Nephron progenitor cell (in vitro differentiated cells): ENCODE results near the gene PPTC7.
A peak's percentile ranks its signal among the peaks of the same experiment; 100 is the strongest.
"Not testable (repeated sequence)": the region's sequence is repeated elsewhere in the genome, so short reads cannot be mapped to it uniquely, and the experiment has no call there.

Experiments
- DNase-seq: peaks from one replicate; pipeline ENCODE4 v3.0.0; 2021
- H3K27ac Mint-ChIP-seq: 2 replicates; pipeline ENCODE4 v1.8.0; 2021; ENCODE audit warnings: mild to moderate bottlenecking, moderate library complexity, mixed read lengths
- H3K27me3 Mint-ChIP-seq: 2 replicates; pipeline ENCODE4 v1.8.0; 2021; ENCODE audit warnings: mild to moderate bottlenecking, low read depth, mixed read lengths; ENCODE audit not compliant: poor library complexity
- H3K36me3 Mint-ChIP-seq: 2 replicates; pipeline ENCODE4 v1.8.0; 2021; ENCODE audit warnings: low read depth, mixed read lengths
- H3K4me1 Mint-ChIP-seq: 2 replicates; pipeline ENCODE4 v1.8.0; 2021; ENCODE audit warnings: mixed read lengths
- H3K4me3 Mint-ChIP-seq: 2 replicates; pipeline ENCODE4 v1.8.0; 2021; ENCODE audit warnings: mild to moderate bottlenecking, moderate library complexity, mixed read lengths
- H3K9me3 Mint-ChIP-seq: 2 replicates; pipeline ENCODE4 v1.8.0; 2021; ENCODE audit warnings: mild to moderate bottlenecking, moderate library complexity, mixed read lengths
- TF ChIP-seq, protein P1 (sequence below): fragments of 200-600 bp; sonication (generic); IDR thresholded peaks from 2 replicates; pipeline ENCODE4 v1.5.0; 2021; ENCODE audit warnings: antibody characterized with exemption

PPTC7 gene

DNA sequence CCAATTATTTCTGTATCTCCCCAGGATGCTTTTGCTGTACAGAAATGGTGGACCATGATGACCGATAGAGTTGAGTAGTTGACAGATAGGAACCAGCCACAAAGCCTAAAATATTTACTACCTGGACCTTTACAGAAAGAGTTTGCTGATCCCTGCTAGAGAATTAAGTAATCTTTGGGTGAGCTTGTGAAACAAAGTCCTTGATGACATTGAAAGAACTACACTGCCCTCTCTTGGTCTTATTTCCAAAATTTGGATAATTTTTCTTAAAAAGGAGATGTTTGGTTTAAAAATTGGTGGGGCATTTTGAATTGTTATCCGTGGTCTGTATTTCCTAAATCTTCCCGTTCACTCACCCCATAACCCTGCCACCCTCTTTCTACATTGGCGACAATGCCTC is 17.1 kb upstream of the PPTC7 start:
- Mint-ChIP-seq H3K27me3 (peaks cover 22% of the 10 kb centered on the region), H3K9me3 (no peaks in the 10 kb centered on the region), H3K4me3 (no peak overlapping the region), H3K36me3 (no peaks in the 10 kb centered on the region), H3K27ac (no peak overlapping the region), H3K4me1 (no peaks in the 10 kb centered on the region)
- no peak for DNase-seq
- TF ChIP-seq, protein P1, sequence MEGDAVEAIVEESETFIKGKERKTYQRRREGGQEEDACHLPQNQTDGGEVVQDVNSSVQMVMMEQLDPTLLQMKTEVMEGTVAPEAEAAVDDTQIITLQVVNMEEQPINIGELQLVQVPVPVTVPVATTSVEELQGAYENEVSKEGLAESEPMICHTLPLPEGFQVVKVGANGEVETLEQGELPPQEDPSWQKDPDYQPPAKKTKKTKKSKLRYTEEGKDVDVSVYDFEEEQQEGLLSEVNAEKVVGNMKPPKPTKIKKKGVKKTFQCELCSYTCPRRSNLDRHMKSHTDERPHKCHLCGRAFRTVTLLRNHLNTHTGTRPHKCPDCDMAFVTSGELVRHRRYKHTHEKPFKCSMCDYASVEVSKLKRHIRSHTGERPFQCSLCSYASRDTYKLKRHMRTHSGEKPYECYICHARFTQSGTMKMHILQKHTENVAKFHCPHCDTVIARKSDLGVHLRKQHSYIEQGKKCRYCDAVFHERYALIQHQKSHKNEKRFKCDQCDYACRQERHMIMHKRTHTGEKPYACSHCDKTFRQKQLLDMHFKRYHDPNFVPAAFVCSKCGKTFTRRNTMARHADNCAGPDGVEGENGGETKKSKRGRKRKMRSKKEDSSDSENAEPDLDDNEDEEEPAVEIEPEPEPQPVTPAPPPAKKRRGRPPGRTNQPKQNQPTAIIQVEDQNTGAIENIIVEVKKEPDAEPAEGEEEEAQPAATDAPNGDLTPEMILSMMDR = peak; percentile 21

DNA sequence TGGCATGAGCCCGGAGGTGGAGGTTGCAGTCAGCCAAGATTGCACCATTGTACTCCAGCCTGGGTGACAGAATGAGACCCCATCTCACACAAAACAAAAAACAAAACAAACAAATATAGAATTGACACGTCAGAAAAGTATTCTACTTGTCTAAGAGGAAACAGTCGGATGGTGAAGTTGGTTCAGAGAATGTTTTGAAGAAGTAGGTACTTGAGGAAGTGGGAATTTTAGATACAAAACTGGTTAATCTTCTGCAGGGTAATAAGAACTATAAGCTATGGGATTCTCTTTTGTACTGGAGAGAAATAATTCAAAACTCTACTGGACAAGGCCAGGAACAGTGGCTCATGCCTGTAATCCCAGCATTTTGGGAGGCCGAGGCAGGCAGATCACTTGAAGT is 16.2 kb upstream of the PPTC7 start:
- Mint-ChIP-seq H3K36me3 (no peaks in the 10 kb centered on the region), H3K27me3 (peaks cover 22% of the 10 kb centered on the region), H3K4me1 (no peaks in the 10 kb centered on the region), H3K4me3 (no peak overlapping the region), H3K9me3 (no peaks in the 10 kb centered on the region), H3K27ac (no peak overlapping the region)
- no peak for DNase-seq
- TF ChIP-seq, protein P1 = no peak

DNA sequence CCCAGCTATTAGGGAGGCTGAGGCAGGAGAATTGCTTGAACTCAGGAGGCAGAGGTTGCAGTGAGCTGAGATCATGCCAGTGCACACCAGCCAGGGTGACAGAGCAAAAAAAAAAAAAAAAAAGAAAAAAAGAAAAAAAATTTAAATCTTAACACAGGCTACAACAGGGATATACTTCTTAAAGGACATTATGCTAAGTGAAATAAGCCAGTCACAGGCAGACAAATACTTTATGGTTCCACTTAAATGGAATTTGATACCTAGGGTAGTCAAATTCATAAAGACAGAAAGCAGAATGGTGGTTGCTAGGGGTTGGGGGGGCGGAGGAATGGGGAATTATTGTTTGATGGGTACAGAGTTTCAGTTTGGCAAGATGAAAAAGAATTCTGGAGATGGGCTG is 14.8 kb upstream of the PPTC7 start:
- Mint-ChIP-seq H3K27me3 (peaks cover 22% of the 10 kb centered on the region), H3K4me3 (no peak overlapping the region), H3K4me1 (no peaks in the 10 kb centered on the region), H3K9me3 (no peaks in the 10 kb centered on the region), H3K27ac (no peak overlapping the region), H3K36me3 (no peaks in the 10 kb centered on the region)
- no peak for DNase-seq
- TF ChIP-seq, protein P1 = no peak

GRCh38 chr12:110592919-110593318 is 9.8 kb upstream of the PPTC7 start:
- H3K36me3 Mint-ChIP-seq, H3K4me3 Mint-ChIP-seq, H3K9me3 Mint-ChIP-seq, DNase-seq, H3K27ac Mint-ChIP-seq: not testable (repeated sequence)
- Mint-ChIP-seq H3K4me1 (peaks cover 15% of the 10 kb centered on the region), H3K27me3 (peaks cover 22% of the 10 kb centered on the region)

DNA sequence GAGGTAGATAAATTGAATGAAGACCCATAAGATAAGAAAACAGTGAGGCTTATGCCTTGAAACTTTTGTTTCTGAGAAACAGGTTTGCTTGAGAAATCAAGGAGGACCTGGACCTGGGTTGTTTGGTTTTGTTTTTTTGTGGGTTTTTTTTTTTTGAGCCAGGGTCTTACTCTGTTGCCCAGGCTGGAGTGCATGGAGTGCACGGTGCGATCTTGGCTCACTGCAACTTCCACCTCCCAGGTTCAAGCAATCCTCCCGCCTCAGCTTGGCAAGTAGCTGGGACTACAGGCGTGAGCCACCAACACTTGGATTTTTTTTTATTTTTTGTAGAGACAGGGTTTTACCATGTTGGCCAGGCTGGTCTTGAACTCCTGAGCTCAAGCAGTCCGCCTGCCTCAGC is 9.0 kb upstream of the PPTC7 start:
- H3K9me3 Mint-ChIP-seq = no peaks in the 10 kb centered on the region
- H3K27ac Mint-ChIP-seq = peak overlapping the region; percentile 80
- peaks cover 20% of the 10 kb centered on the region for H3K27me3 Mint-ChIP-seq
- no peaks in the 10 kb centered on the region for H3K36me3 Mint-ChIP-seq
- H3K4me3 Mint-ChIP-seq = peak overlapping the region; percentile 39
- DNase-seq = no peak
- H3K4me1 Mint-ChIP-seq = peaks cover 15% of the 10 kb centered on the region
- TF ChIP-seq, protein P1 = no peak

DNA sequence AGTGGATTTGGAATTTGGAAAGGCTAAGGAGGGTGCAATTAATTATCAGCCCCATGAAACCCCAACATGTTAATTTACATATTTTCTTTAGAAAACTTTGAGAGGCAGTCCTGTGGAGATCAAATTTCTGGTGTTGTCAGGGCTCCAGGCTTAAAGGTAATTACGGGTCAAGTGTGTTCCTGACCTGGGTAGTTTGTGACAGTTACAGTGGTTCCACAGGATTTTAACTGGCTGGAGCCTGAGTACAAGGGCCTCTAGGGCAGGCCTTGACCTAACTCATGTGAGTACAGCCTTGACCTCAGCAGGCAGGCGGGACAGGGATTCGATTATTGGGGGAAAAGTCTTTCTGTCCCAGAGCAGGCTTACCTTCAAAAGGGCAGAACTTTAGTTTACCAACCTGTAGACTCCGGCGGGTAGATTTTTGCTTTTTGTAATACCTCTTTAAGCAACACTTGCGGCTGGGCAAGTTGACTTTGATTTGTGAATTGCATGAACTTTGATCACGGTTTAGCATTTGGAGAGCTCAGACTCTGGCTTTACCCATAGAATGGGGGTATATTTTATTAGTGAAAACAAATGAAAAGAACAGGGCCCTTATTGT is 8.4 kb upstream of the PPTC7 start:
- Mint-ChIP-seq H3K27me3 (peaks cover 19% of the 10 kb centered on the region), H3K36me3 (no peaks in the 10 kb centered on the region)

More for the DNA sequence above, 8.4 kb upstream of the PPTC7 start:
- Mint-ChIP-seq H3K4me1 (peaks cover 15% of the 10 kb centered on the region), H3K4me3 (peak overlapping the region; percentile 39), H3K9me3 (no peaks in the 10 kb centered on the region), H3K27ac (peak overlapping the region; percentile 93)
- TF ChIP-seq, protein P1 = no peak
- DNase-seq = peak; percentile 19
